GM19467 (cell line): Measurements from ENCODE around the gene AQP10.
A peak's percentile ranks its signal among the peaks of the same experiment; 100 is the strongest.
"Not testable (repeated sequence)": the region's sequence is repeated elsewhere in the genome, so short reads cannot be mapped to it uniquely, and the experiment has no call there.

Source experiments
- ATAC-seq: cut with Tn5 transposase; IDR thresholded peaks from one replicate; pipeline ENCODE4 v1.9.1; 2021; ENCODE audit warnings: mild to moderate bottlenecking, moderate library complexity; ENCODE audit not compliant: unreplicated experiment

AQP10 gene, protein sequence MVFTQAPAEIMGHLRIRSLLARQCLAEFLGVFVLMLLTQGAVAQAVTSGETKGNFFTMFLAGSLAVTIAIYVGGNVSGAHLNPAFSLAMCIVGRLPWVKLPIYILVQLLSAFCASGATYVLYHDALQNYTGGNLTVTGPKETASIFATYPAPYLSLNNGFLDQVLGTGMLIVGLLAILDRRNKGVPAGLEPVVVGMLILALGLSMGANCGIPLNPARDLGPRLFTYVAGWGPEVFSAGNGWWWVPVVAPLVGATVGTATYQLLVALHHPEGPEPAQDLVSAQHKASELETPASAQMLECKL

DNA sequence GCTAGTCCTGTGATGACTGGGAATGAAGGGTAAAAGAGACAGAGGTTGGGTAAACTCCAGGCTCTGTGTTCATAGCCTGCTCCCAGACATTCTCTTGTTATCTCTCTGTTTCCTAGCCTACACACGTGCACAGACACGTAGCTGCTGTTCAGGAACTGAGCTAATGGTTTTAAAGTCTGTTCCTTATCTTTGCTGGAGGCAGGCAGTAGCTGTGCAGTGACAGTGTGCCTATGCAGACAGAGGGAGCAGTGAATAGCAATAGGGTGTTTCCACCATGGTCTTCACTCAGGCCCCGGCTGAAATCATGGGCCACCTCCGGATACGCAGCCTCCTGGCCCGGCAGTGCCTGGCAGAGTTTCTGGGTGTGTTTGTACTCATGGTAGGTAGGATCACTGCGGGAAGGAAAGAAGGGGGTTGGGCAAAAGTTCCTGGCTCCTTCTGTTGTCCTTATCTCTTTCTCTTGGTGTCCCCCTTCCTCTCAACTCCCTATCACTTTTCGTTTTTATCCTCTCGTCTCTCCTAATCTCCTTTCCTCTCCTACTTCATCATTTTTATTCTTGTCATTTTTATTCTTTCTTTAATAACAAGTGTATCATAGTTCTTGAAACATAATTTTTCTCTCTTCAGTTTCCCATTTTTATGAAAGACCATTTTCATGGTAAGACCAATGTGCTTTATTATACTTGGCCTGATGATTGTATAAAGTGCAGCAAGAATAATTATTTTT lies at the start of gene AQP10:
Gene AQP10, plus strand, starts transcription at position 212 of the 727 bp plus-strand sequence. Its CDS starts 63 bp downstream, at position 275.
- no peak for ATAC-seq

DNA sequence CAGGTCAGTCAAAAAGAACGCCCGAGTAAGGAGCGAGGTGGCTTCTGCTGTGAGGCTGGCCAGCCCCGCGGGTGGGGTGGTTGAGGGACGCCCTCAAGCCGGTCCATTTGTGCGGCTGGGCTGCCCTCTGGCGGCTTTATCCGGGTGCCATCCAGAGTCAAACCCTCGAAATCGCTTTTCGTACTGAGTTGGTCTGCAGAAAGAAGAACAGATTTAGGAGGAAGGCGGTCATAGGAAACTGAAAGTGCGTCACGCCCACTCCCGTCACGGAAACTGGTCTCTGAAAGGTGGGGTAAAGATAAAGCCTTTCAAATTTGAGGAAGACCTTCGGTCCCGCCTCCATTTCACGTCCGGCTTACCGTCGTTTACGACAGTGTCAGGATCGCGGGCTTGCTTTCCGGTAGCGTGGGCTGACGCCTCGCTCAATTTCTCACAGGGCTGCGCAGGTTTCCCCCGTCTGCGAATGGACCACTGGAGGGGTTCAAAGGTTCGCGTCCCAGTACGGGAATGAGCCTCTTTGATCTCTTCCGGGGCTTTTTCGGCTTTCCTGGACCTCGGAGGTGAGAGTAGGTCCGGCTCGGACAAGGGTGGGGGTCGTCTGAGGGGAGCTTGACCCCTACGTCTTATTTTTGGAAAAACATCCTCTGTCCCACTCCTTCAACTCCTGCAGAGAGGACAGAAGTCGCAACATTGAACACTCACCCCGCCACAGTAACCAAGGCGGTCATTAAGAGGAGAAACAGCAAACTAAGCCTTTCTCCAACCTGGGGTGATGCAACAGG lies 48.5 kb upstream of the AQP10 start, which contains the start of gene HAX1:
Gene HAX1, plus strand, starts transcription at position 413 of the 782 bp plus-strand sequence. Its CDS starts 95 bp downstream, at position 508.
- ATAC-seq, result peak; percentile 82

DNA sequence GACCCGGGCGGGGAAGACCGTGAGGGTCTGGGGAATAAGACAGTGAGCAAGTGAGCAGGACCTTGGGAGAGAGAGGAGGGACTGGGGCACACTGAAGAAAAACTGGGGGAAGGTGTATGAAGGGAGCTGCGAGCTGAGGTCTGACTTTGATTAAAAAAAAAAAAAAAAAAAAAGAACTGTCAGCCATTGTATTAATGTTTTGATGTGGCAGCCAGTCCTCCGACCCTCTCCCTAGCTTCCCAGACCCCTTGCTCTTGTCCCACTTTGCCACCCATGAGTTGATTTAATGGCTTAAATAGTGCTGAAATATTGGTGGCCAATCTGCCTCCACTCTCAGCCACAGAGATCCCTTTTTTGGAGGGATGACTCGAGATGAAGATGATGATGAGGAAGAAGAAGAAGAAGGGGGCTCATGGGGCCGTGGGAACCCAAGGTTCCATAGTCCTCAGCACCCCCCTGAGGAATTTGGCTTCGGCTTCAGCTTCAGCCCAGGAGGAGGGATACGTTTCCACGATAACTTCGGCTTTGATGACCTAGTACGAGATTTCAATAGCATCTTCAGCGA lies 47.8 kb upstream of the AQP10 start:
- ATAC-seq, result no peak

DNA sequence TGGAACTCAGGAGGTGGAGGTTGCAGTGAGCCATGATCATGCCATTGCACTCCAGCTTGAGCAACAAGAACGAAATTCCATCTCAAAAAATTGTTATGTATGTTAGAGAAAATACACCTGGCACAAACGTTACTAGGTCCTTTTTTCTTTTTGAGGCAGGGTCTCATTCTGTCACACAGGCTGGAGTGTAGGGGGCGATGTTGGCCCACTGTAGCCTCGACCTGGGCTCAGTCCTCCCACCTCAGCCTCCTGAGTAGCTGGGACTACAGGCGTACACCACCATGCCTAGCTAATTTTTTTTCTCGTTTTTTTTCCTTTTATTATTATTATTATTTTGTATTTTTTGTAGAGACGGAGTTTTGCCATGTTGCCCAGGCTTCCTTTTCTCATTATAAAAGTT lies 44.1 kb upstream of the AQP10 start:
- no peak for ATAC-seq

DNA sequence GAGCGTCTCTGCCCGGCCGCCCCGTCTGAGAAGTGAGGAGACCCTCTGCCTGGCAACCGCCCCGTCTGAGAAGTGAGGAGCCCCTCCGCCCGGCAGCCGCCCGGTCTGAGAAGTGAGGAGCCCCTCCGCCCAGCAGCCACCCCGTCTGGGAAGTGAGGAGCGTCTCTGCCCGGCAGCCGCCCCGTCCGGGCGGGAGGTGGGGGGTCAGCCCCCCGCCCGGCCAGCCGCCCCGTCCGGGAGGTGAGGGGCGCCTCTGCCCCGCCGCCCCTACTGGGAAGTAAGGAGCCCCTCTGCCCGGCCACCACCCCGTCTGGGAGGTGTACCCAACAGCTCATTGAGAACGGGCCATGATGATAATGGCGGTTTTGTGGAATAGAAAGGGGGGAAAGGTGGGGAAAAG lies 33.3 kb upstream of the AQP10 start:
- ATAC-seq, result not testable (repeated sequence)

DNA sequence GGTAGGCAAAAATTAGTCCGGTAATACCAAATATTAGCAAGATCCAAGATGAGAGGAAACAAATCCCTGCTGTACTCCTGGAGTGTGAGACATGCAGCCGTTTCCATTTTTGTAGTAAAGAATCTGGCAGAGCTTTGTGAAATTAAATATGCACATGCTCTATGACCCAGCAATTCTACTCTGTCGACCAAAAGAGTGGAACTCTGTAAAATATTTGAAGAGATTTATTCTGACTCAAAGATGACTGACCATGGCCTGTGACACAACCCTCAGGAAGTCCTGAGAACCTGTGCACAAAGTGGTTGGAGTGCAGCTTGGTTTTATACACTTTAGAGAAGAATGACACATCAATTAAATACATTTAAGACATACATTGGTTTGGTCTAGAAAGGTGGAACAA lies 32.2 kb upstream of the AQP10 start:
- no peak for ATAC-seq

DNA sequence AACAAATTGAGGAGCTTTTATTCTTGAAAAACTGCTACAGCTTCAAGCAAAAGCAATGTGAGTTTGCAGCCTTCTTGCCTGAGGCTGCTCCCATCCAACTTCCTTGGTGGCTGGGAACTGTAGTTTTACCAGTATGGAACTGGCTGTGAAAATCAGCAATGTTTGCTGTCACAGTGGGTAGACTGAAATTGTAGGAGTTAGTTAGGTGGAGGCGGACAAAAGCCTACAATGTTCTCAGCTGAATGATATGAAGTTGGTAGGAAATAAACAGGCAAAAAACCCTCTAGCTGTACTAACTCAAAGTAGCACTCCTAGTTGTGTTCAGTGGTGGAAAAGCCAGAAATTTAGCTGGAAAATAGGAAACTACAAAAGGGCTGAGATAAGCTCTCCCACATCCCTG lies 30.0 kb upstream of the AQP10 start:
- no peak for ATAC-seq

DNA sequence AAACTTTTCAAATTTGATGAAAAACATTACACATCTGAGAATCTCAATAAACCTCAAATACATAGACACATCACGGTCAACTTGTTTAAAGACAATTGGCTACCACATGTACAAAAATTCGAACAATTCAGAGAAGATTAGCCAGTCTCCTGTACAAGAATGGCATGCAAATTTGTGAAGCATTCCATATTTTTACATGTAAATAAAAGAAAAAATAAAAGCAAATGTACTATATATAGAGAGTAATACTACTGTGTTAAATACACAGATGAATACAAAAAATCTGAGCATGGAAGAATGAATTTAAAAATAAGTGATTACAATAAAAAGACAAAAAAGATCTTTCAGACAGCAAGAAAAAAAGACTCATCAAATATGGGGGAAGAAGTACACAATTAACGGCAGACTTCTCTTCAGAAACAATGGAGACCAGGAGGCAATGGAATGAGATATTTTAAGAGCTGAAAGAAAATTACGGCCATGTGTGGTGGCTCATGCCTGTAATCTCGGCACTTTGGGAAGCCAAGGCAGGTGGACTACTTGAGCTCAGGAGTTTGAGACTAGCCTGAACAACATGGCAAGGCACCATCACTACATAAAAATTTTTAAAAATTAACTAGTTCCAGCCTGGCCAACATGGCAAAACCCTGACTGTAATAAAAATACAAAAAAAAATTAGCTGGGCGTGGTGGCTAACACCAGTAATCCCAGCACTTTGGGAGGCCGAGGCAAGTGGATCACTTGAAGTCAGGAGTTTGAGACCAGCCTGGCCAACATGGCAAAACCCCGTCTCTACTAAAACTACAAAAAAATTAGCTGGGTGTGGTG lies 25.3 kb upstream of the AQP10 start:
- no peak for ATAC-seq

DNA sequence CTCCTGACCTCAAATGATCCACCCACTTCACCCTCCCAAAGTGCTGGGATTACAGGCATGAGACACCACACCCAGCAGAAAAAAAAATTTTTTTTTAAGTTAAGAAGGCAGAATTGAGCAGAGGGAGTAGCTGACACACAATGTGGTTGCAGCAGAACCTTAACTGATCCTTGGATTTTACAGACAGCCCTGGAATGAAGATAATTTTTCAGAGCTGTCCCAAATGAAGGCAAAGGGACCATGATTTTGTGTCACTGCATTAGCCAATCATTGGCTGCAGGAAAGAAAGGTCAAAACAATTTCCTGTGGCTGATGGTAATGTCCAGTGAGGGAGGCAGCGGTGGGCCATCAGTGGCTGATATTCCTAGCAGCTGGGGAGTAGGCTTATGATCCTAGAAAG lies 19.3 kb upstream of the AQP10 start:
- ATAC-seq, result no peak

DNA sequence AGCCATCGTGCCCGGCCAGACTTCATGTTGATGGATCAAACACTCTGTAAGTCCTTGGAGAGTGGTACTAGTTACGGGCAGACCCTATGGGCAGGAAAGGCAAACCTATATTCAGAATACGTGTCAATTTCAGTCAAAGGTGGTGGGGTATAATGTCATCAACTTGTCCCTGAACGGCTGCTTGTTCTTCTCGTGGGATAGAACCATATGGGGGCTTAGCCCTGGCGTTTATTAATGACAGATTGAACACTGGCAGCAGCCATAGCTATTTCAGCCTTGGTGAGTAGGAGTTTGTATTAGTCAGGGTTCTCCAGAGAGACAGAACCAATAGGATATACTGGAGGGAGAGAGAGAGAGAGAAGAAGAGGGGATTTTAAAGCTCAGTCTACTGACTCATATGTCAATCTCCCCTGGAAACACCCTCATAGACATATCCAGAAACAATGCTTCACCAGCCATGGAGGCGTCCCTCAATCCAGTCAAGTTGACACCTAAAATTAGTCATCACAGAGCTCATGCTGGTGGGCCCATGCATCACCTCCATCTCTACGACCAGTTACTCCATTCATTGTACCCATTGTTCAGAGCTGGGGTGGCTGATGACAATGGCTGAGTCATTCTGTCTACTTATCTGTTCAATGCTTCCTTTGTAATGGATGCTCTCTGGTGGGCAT lies 16.1 kb upstream of the AQP10 start:
- no peak for ATAC-seq

DNA sequence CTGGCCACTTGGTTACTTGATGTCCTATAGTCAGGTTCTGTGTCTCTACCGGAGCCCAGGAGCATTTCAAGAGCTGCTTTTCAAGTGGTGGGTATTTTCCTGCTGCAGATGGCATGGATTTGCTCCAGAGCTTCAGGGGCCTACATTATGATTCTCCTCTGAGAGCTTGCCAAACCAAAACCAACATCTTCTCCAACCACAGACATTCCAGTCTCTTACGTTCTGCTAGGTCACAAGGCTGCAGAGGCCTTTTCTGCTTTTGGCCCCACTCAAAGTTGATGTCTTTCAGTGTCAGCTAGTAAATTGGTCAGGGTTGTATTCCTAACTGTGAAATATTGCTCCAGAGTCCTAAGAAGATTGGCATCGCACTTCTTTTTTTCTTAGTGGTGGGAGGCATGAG lies 14.7 kb upstream of the AQP10 start:
- ATAC-seq, result no peak

DNA sequence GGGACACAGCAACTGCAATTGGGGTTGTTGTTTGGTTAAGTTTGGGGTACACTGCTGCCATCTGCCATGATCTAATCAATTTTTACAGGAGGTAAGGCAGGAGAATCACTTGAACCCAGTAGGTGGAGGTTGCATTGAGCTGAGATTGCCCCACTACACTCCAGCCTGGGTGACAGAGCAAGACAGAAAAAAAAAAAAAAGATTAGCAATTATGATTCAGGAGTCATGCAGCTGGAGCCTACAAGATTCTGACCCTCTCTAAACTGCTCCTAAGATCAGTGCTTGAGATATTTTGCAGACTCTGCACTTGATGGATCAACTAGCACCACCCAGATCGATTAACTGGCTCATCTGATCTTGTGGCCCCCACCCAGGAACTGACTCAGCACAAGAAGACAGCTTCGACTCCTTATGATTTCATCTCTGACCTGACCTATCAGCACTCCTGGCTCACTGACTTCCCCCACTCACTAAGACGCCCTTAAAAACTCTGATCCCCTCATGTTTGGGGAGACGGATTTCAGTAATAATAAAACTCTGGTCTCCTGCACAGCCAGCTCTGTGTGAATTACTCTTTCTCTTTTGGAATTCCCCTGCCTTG lies 13.1 kb upstream of the AQP10 start:
- ATAC-seq, result not testable (repeated sequence)

DNA sequence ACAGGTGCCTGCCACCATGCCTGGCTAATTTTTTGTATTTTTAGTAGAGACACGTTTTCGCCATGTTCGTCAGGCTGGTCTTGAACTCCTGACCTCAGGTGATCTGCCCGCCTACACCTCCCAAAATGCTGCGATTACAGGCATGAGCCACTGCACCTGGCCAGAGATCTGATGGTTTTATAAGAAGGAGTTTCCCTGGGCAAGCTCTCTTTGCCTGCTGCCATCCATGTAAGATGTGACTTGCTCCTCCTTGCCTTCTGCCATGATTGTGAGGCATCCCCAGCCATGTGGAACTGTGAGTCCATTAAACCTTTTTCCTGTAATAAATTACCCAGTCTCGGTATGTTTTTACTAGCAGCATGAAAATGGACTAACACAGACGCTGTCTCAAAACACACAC lies 11.8 kb upstream of the AQP10 start:
- ATAC-seq, result not testable (repeated sequence)

DNA sequence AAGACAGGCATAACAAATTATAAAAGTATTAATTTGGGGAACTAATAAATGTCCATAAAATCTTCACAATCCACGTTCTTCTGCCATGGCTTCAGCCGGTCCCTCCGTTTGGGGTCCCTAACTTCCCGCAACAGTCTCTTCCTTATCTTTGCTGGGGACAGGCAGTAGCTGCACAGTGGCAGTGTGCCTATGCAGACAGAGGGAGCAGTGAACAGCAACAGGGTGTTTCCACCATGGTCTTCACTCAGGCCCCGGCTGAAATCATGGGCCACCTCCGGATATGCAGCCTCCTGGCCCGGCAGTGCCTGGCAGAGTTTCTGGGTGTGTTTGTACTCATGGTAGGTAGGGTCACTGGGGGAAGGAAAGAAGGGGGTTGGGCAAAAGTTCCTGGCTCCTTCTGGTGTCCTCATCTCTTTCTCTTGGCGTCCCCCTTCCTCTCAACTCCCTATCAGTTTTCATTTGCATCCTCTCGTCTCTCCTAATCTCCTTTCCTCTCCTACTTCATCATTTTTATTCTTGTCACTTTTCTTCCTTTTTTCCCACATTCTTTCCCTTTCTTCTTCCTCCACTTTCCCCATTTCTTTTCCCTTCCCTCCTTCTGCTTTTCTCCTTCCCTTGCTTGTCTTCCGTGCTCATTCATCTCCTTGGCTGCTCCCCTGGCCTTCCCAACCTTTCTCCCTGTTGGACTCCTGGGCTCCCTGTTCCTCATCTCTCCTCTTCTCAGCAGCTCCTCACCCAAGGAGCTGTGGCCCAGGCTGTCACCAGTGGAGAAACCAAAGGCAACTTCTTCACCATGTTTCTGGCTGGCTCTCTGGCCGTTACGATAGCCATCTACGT lies 8.4 kb upstream of the AQP10 start:
- not testable (repeated sequence) for ATAC-seq

DNA sequence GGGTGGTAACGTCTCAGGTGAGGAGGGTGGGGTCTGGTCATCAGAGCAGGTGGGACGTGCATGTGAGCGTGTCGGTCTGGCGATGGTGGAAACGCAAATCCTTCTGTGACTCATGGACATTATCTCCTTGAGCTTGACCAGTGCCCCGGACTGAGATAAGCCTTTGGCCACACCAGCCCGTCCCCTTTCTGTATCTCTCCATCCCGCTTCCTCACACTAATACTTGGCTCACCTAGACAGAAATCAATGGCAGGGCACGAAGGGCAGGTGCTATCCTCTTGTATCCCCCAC lies 7.9 kb upstream of the AQP10 start:
- no peak for ATAC-seq

DNA sequence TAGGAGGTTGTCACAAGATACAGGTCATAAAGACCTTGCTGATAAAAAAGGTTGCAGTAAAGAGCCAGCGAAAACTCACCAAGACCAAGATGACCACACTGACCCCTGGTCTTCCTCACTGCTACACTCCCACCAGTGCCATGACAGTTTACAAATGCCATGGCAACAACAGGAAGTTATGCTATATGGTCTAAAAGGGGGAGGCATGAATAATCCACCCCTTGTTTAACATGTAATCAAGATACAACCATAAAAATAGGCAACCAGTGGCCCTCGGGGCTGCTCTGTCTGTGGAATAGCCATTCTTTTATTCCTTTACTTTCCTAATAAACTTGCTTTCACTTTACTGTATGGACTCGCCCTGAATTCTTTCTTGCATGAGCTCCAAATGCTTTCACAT lies 6.7 kb upstream of the AQP10 start:
- ATAC-seq, result not testable (repeated sequence)

DNA sequence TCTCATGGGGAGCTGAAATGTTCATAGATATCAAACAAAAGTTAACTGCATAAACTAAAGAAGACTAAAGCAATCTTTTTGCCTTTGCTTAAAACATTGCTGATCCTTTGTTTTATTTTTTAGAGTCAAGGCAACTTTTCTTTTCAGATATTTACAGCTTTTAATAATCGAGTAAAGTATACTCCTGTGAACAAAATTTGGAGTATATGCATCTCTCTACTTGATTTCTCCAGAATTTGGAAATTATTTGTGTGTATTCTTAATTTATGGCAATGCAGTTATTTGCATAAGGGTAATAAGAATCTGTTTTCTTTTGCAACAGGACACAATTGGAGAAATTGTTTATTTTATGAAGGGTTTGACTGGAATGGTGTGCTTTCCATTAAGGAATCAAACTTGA lies 4.2 kb upstream of the AQP10 start:
- ATAC-seq, result no peak

DNA sequence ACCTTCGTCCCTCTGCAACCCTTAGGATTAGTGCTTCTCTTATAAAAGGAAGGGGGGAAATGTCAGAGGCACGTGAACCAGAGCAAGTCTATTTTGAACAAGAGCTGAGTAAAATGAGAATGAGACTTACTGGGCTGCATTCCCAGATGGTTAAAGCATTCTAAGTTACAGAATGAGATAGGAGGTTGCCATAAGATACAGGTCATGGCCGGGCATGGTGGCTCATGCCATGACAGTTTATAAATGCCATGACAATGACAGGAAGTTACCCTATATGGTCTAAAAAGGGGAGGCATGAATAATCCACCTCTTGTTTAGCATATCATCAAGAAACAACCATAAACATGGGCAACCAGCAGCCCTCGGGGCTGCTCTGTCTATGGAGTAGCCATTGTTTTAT lies 2.5 kb upstream of the AQP10 start:
- ATAC-seq, result no peak

DNA sequence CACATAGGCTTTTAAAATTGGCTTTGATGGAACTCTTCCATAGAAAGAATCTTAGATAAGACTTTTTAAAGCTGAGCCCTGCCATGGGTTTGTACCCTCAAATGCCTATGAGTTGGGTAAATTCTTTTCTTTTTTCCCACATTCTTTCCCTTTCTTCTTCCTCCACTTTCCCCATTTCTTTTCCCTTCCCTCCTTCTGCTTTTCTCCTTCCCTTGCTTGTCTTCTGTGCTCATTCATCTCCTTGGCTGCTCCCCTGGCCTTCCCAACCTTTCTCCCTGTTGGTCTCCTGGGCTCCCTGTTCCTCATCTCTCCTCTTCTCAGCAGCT lies 679 bp downstream of the AQP10 start:
- ATAC-seq, result not testable (repeated sequence)
